Measurements from ENCODE around the gene ALOX12B. TPM values are rescaled to one million over a fixed set of nuclear protein-coding genes. Genes with fewer than 3 reads are reported as not detected.

The ALOX12B gene
- total RNA-seq, 1 experiment from 2014 or later = not detected

GRCh38 chr17:8121681-8122421 lies 34.3 kb upstream of the ALOX12B start:
- Histone ChIP-seq H3K4me1 (replicated peaks; ENCODE audit: insufficient read depth) (peaks cover 23% of the 10 kb centered on the region), H3K9me3 (ENCODE audit: insufficient read depth, low read depth) (no peaks in the 10 kb centered on the region), H2AFZ (peak overlapping the region; percentile 86), H3K27ac (no peak overlapping the region), H3K4me2 (peak overlapping the region; percentile 95), H3F3A (ENCODE audit: insufficient read depth, low read depth) (peaks cover 33% of the 10 kb centered on the region), H3K79me2 (ENCODE audit: low read depth) (no peaks in the 10 kb centered on the region), H3K4me3 (peak overlapping the region; percentile 81), H3K27me3 (ENCODE audit: insufficient read depth, low read depth) (no peaks in the 10 kb centered on the region), H3K36me3 (ENCODE audit: low read depth) (no peaks in the 10 kb centered on the region), H4K20me1 (ENCODE audit: insufficient read depth) (peaks cover 5% of the 10 kb centered on the region; the same call in 1 of the 2 replicates), H3K9me2 (ENCODE audit: insufficient read depth) (no peaks in the 10 kb centered on the region)
- intact Hi-C loops (cut with micrococcal nuclease; ENCODE audit: unreplicated experiment) = loop anchor here (1.0 kb wide), 1 partner anchor 36 kb away; no protein-coding TSS in a partner anchor
- POLR2A ChIA-PET (ENCODE audit: unreplicated experiment) = interaction anchor here (0.5 to 0.9 kb wide), 3 partner anchors 28 to 51 kb away, joined by 4 to 11 read pairs (median 8); no protein-coding TSS in a partner anchor
- DNase-seq = peak in 1 of 2 experiments; percentile 89
- CTCF ChIA-PET = interaction anchor here (0.6 to 0.7 kb wide), 2 partner anchors 49 to 288 kb away, joined by 3 read pairs; no protein-coding TSS in a partner anchor
- TF ChIP-seq CTCF (conservative IDR thresholded peaks at IDR 0.05) (peak; percentile 60), EZH2 (IDR thresholded peaks at IDR 0.05; ENCODE audit: low read depth) (no peak)
- BruUV-seq (replicated peaks) = no TSS peak

- Histone ChIP-seq H3K9me3 (ENCODE audit: insufficient read depth, low read depth) (no peaks in the 10 kb centered on the region), H3K4me3 (peak overlapping the region; percentile 87; the same call in 1 of the 2 replicates), H3K27me3 (ENCODE audit: insufficient read depth, low read depth) (no peaks in the 10 kb centered on the region), H2AFZ (peak overlapping the region; percentile 86; the same call in 1 of the 2 replicates), H3K36me3 (ENCODE audit: low read depth) (no peaks in the 10 kb centered on the region), H4K20me1 (ENCODE audit: insufficient read depth) (peaks cover 5% of the 10 kb centered on the region; the same call in 1 of the 2 replicates), H3K9me2 (ENCODE audit: insufficient read depth) (no peaks in the 10 kb centered on the region), H3K79me2 (ENCODE audit: low read depth) (no peaks in the 10 kb centered on the region), H3K27ac (no peak overlapping the region), H3K4me2 (peak overlapping the region; percentile 95), H3K4me1 (replicated peaks; ENCODE audit: insufficient read depth) (peaks cover 23% of the 10 kb centered on the region), H3F3A (ENCODE audit: insufficient read depth, low read depth) (peaks cover 30% of the 10 kb centered on the region)
- BruUV-seq (replicated peaks) = no TSS peak
- TF ChIP-seq EZH2 (IDR thresholded peaks at IDR 0.05; ENCODE audit: low read depth) (no peak), CTCF (conservative IDR thresholded peaks at IDR 0.05) (no peak)
- CTCF ChIA-PET = no interaction called here
- intact Hi-C loops (cut with micrococcal nuclease; ENCODE audit: unreplicated experiment) = no loop called here
- POLR2A ChIA-PET (ENCODE audit: unreplicated experiment) = interaction anchor here (0.5 to 0.9 kb wide), 2 partner anchors 28 to 35 kb away, joined by 4 to 8 read pairs; no protein-coding TSS in a partner anchor
- no peak for DNase-seq
Observed at GRCh38 chr17:8121407-8121680, 33.8 kb upstream of the ALOX12B start.

GRCh38 chr17:8120520-8121406 lies 33.2 kb upstream of the ALOX12B start:
- H4K20me1 ChIP-seq (ENCODE audit: insufficient read depth) = peaks cover 5% of the 10 kb centered on the region; the same call in 1 of the 2 replicates
- POLR2A ChIA-PET (ENCODE audit: unreplicated experiment) = interaction anchor here (1.3 kb wide), 1 partner anchor 52 kb away, joined by 4 read pairs; no protein-coding TSS in a partner anchor
- H3K27me3 ChIP-seq (ENCODE audit: insufficient read depth, low read depth) = no peaks in the 10 kb centered on the region
- DNase-seq = peak; percentile 79 to 94
- no peaks in the 10 kb centered on the region for H3K36me3 ChIP-seq (ENCODE audit: low read depth)
- H3K4me1 ChIP-seq (replicated peaks; ENCODE audit: insufficient read depth) = peaks cover 23% of the 10 kb centered on the region
- H3K4me3 ChIP-seq = peak overlapping the region; percentile 87
- H3F3A ChIP-seq (ENCODE audit: insufficient read depth, low read depth) = peaks cover 30% of the 10 kb centered on the region
- peak overlapping the region; percentile 95 for H3K4me2 ChIP-seq
- peak overlapping the region; percentile 73 for H2AFZ ChIP-seq
- no TSS peak for BruUV-seq (replicated peaks)
- TF ChIP-seq EZH2 (IDR thresholded peaks at IDR 0.05; ENCODE audit: low read depth) (no peak), CTCF (conservative IDR thresholded peaks at IDR 0.05) (peak; percentile 45)
- no peaks in the 10 kb centered on the region for H3K79me2 ChIP-seq (ENCODE audit: low read depth)
- CTCF ChIA-PET = interaction anchor here (2.1 kb wide), 1 partner anchor 17 kb away, joined by 8 read pairs; no protein-coding TSS in a partner anchor
- H3K9me3 ChIP-seq (ENCODE audit: insufficient read depth, low read depth) = no peaks in the 10 kb centered on the region
- no peaks in the 10 kb centered on the region for H3K9me2 ChIP-seq (ENCODE audit: insufficient read depth)
- H3K27ac ChIP-seq = peak overlapping the region; percentile 58
- intact Hi-C loops (cut with micrococcal nuclease; ENCODE audit: unreplicated experiment) = loop anchor here (1.0 kb wide), 3 partner anchors 18 to 127 kb away; no protein-coding TSS in a partner anchor

Data from PC-9 (cell line).